COLO668 (cell line): ENCODE results near the gene ADAMTS3.

Experiments
- DNase-seq: peaks from one replicate; lab custom pipeline; 2025; ENCODE audit not compliant: unreplicated experiment; lab: John Stamatoyannopoulos, UW

ADAMTS3 gene

GRCh38 chr4:72302981-72303704 lies 265.9 kb downstream of the ADAMTS3 start:
- peak; percentile 28 for DNase-seq

GRCh38 chr4:72301759-72302158 lies 267.3 kb downstream of the ADAMTS3 start:
- DNase-seq = no peak

GRCh38 chr4:72300126-72300525 lies 268.9 kb downstream of the ADAMTS3 start:
- DNase-seq = no peak

GRCh38 chr4:72295966-72296557 lies 273.0 kb downstream of the ADAMTS3 start:
- no peak for DNase-seq

GRCh38 chr4:72290737-72291136 lies 278.3 kb downstream of the ADAMTS3 start:
- no peak for DNase-seq

- no peak for DNase-seq
Observed at GRCh38 chr4:72286910-72287309, 282.1 kb downstream of the ADAMTS3 start.

- no peak for DNase-seq
Observed at GRCh38 chr4:72286185-72286584, 282.8 kb downstream of the ADAMTS3 start.

GRCh38 chr4:72283357-72283756 lies 285.7 kb downstream of the ADAMTS3 start:
- DNase-seq = no peak

GRCh38 chr4:72280252-72280651 lies 288.8 kb downstream of the ADAMTS3 start:
- no peak for DNase-seq

GRCh38 chr4:72275381-72275780 lies 293.6 kb downstream of the ADAMTS3 start:
- DNase-seq = no peak

GRCh38 chr4:72274251-72274650 lies 294.8 kb downstream of the ADAMTS3 start:
- DNase-seq = no peak

GRCh38 chr4:72255269-72255668 lies 313.8 kb downstream of the ADAMTS3 start:
- DNase-seq = no peak

GRCh38 chr4:72243641-72244040 lies 325.4 kb downstream of the ADAMTS3 start:
- DNase-seq = no peak

- DNase-seq = no peak
Observed at GRCh38 chr4:72239487-72240116, 329.4 kb downstream of the ADAMTS3 start.
